Keratinocyte (primary cell): ENCODE measurements around the gene GALNT13. TPM values are rescaled to one million over a fixed set of nuclear protein-coding genes. Genes with fewer than 3 reads are reported as not detected.

ENCODE experiments used
- DNase-seq: peaks from one replicate; pipeline ENCODE4 v3.0.0-alpha.2; 2011; ENCODE audit warnings: low read depth, missing footprints, low spot score
- FAIRE-seq: peaks from 2 replicates; lab custom pipeline; 2011; peaks lifted over from hg19 to GRCh38; lab: Jason Lieb, UNC
- H2AFZ ChIP-seq: 2 replicates; pipeline ENCODE4 v1.6.0; 2012; ENCODE audit warnings: low read length, control low read depth, inconsistent platforms; ENCODE audit not compliant: control insufficient read depth
- H3K27ac ChIP-seq: 2 replicates; pipeline ENCODE4 v1.5.1; 2011; ENCODE audit warnings: low read length; ENCODE audit not compliant: control insufficient read depth, insufficient read depth
- H3K27me3 ChIP-seq: 3 replicates; pipeline ENCODE4 v1.6.0; 2011; ENCODE audit warnings: low read length; ENCODE audit not compliant: control insufficient read depth, insufficient read depth; ENCODE audit errors: extremely low read depth
- H3K36me3 ChIP-seq, 2 experiments: 2 replicates in 1 of 2; 3 replicates in 1 of 2; pipeline ENCODE4 v1.5.1; 2011; ENCODE audit warnings: low read length in 2 of 2, mild to moderate bottlenecking in 1 of 2; ENCODE audit not compliant: control insufficient read depth in 2 of 2, insufficient read depth in 2 of 2; ENCODE audit errors: extremely low read depth in 1 of 2
- H3K4me1 ChIP-seq: 3 replicates; pipeline ENCODE4 v1.5.1; 2011; ENCODE audit warnings: low read length; ENCODE audit not compliant: control insufficient read depth, insufficient read depth; ENCODE audit errors: extremely low read depth
- H3K4me2 ChIP-seq: 3 replicates; pipeline ENCODE4 v1.6.0; 2011; ENCODE audit warnings: low read depth, low read length; ENCODE audit not compliant: control insufficient read depth, insufficient read depth; ENCODE audit errors: extremely low read depth
- H3K4me3 ChIP-seq, 3 experiments: fragments of 200-600 bp in 1 of 3; sonication (generic) in 1 of 3; 2 replicates in 2 of 3; 3 replicates in 1 of 3; pipeline ENCODE4 v1.5.1; 2011 to 2016; ENCODE audit warnings: low read length in 3 of 3, mild to moderate bottlenecking in 3 of 3, control low read depth in 2 of 3, inconsistent platforms in 1 of 3, low read depth in 1 of 3, mixed read lengths in 1 of 3, mixed run types in 1 of 3, moderate library complexity in 1 of 3; ENCODE audit not compliant: control insufficient read depth in 2 of 3, insufficient read depth in 2 of 3; ENCODE audit errors: extremely low read depth in 1 of 3
- H3K79me2 ChIP-seq: 2 replicates; pipeline ENCODE4 v1.6.0; 2012; ENCODE audit warnings: low read length; ENCODE audit not compliant: control insufficient read depth, insufficient read depth
- H3K9ac ChIP-seq: 3 replicates; pipeline ENCODE4 v1.6.0; 2011; ENCODE audit warnings: low read length; ENCODE audit not compliant: control insufficient read depth, insufficient read depth; ENCODE audit errors: extremely low read depth
- H3K9me1 ChIP-seq: 3 replicates; pipeline ENCODE4 v1.6.0; 2011; ENCODE audit warnings: low read length; ENCODE audit not compliant: control insufficient read depth, insufficient read depth; ENCODE audit errors: extremely low read depth
- H3K9me3 ChIP-seq: 2 replicates; pipeline ENCODE4 v1.5.1; 2012; ENCODE audit warnings: low read depth, low read length; ENCODE audit not compliant: control insufficient read depth
- H4K20me1 ChIP-seq: 3 replicates; pipeline ENCODE4 v1.6.0; 2011; ENCODE audit warnings: low read length; ENCODE audit not compliant: control insufficient read depth, insufficient read depth; ENCODE audit errors: extremely low read depth
- CTCF ChIP-seq, 3 experiments: IDR thresholded peaks in 1 of 3; conservative IDR thresholded peaks in 1 of 3; optimal IDR thresholded peaks in 1 of 3; 2 replicates in 2 of 3; 3 replicates in 1 of 3; pipeline versions ENCODE3 to v1.5.1; 2011; ENCODE audit warnings: low read length in 3 of 3, mild to moderate bottlenecking in 3 of 3, moderate library complexity in 2 of 3, control low read depth in 1 of 3, inconsistent platforms in 1 of 3; ENCODE audit not compliant: insufficient read depth in 2 of 3; ENCODE audit errors: extremely low read depth in 1 of 3
- EZH2 ChIP-seq: IDR thresholded peaks from one replicate; pipeline ENCODE4 v1.6.1; 2012; ENCODE audit warnings: inconsistent platforms, mild to moderate bottlenecking, low read length, moderate library complexity
- dilution Hi-C: fragments of 300-500 bp; cut with MboI; formaldehyde crosslinking; loops from one replicate; pipeline ENCODE4 v1.7.0; 2020; ENCODE audit warnings: low sequenced_read_pairs; ENCODE audit not compliant: extremely low pct_ligation_motif_present
- polyA plus RNA-seq, 5 experiments: library from polyadenylated mRNA; depleted of rRNA in 3 of 5; stranded (reverse) in 3 of 5; stranded (forward) in 1 of 5; unstranded in 1 of 5; fragments of >200 nt; gene quantifications; 1 replicate in 1 of 5; 2 replicates in 3 of 5; 3 replicates in 1 of 5; pipeline versions ENCODE4 v1.2.1 to v1.2.3, GENCODE V29; 2011 to 2012; ENCODE audit warnings: missing spikeins in 2 of 5, low read depth in 1 of 5, low replicate concordance in 1 of 5

GALNT13 gene
- polyA plus RNA-seq, 1 donor (not counting 4 experiments of a cell fraction or from before 2014, with no cell fraction given), result not detected

DNA sequence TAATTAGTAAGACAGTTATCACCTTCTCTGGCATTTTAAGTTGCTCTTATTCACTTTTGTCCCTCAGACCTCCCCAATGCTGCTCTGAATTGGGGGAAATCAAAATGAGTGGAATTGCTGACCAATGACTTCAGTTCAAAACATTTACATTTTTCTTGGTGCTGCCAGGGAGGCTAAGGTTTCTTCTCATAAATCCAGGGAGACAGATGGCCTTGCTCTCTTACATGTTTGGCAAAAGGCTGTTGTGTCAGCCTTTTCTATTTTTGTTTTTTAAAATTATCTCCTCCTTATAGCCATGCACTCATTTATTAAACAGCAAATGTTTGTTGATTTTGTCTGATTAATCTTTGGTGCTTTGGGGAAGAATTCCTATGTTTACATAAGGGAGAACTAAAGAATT is 82.0 kb downstream of the GALNT13 start:
- H3K27me3 ChIP-seq, result no peaks in the 10 kb centered on the region
- TF ChIP-seq EZH2 (no peak), CTCF (optimal IDR thresholded peaks at IDR 0.05 in 1 of 3, IDR thresholded peaks at IDR 0.05 in 1 of 3, conservative IDR thresholded peaks at IDR 0.05 in 1 of 3; ENCODE audit: extremely low read depth in 1 of 3, insufficient read depth in 2 of 3, low read length in 3 of 3) (no peak)
- no peak overlapping the region for H3K9ac ChIP-seq
- no peaks in the 10 kb centered on the region for H3K79me2 ChIP-seq
- H3K9me3 ChIP-seq, result no peaks in the 10 kb centered on the region
- no peaks in the 10 kb centered on the region for H3K9me1 ChIP-seq
- no peak overlapping the region for H3K27ac ChIP-seq
- DNase-seq (no peak), FAIRE-seq (no peak)
- H3K36me3 ChIP-seq, result no peaks in the 10 kb centered on the region
- dilution Hi-C loops, result no loop called here
- no peak overlapping the region for H3K4me3 ChIP-seq
- H3K4me2 ChIP-seq, result no peak overlapping the region
- no peaks in the 10 kb centered on the region for H3K4me1 ChIP-seq
- H2AFZ ChIP-seq, result no peak overlapping the region
- H4K20me1 ChIP-seq, result no peaks in the 10 kb centered on the region

GRCh38 chr2:153963256-153963655 is 91.5 kb downstream of the GALNT13 start:
- FAIRE-seq (no peak), DNase-seq (no peak)
- no peaks in the 10 kb centered on the region for H3K27me3 ChIP-seq
- H4K20me1 ChIP-seq, result no peaks in the 10 kb centered on the region
- no peak overlapping the region for H3K9ac ChIP-seq
- H3K36me3 ChIP-seq, result no peaks in the 10 kb centered on the region
- dilution Hi-C loops, result no loop called here
- no peaks in the 10 kb centered on the region for H3K9me1 ChIP-seq
- TF ChIP-seq CTCF (optimal IDR thresholded peaks at IDR 0.05 in 1 of 3, IDR thresholded peaks at IDR 0.05 in 1 of 3, conservative IDR thresholded peaks at IDR 0.05 in 1 of 3; ENCODE audit: extremely low read depth in 1 of 3, insufficient read depth in 2 of 3, low read length in 3 of 3), result no peak
- no peak for TF ChIP-seq EZH2
- H3K9me3 ChIP-seq, result peaks cover 2% of the 10 kb centered on the region
- H3K79me2 ChIP-seq, result no peaks in the 10 kb centered on the region
- no peak overlapping the region for H2AFZ ChIP-seq
- no peak overlapping the region for H3K4me2 ChIP-seq
- H3K4me1 ChIP-seq, result no peaks in the 10 kb centered on the region
- no peak overlapping the region for H3K27ac ChIP-seq
- H3K4me3 ChIP-seq, result no peak overlapping the region
